PC-9 (cell line): ENCODE results near the gene TAOK2.

Experiments used
- EZH2 ChIP-seq: fragments of 200-600 bp; sonication (generic); IDR thresholded peaks from 2 replicates; pipeline ENCODE4 v1.8.0; 2017; ENCODE audit warnings: antibody characterized with exemption, low read depth
- TF ChIP-seq, protein P1 (sequence below): fragments of 200-600 bp; sonication (generic); conservative IDR thresholded peaks from 2 replicates; pipeline ENCODE4 v1.6.1; 2017; ENCODE audit warnings: mixed run types, antibody characterized with exemption, mild to moderate bottlenecking, moderate library complexity

- TF ChIP-seq, protein P1, sequence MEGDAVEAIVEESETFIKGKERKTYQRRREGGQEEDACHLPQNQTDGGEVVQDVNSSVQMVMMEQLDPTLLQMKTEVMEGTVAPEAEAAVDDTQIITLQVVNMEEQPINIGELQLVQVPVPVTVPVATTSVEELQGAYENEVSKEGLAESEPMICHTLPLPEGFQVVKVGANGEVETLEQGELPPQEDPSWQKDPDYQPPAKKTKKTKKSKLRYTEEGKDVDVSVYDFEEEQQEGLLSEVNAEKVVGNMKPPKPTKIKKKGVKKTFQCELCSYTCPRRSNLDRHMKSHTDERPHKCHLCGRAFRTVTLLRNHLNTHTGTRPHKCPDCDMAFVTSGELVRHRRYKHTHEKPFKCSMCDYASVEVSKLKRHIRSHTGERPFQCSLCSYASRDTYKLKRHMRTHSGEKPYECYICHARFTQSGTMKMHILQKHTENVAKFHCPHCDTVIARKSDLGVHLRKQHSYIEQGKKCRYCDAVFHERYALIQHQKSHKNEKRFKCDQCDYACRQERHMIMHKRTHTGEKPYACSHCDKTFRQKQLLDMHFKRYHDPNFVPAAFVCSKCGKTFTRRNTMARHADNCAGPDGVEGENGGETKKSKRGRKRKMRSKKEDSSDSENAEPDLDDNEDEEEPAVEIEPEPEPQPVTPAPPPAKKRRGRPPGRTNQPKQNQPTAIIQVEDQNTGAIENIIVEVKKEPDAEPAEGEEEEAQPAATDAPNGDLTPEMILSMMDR = peak; percentile 99
- no peak for TF ChIP-seq EZH2
These were observed 58.6 kb downstream of the TAOK2 start for GRCh38 chr16:30032083-30032819.
